KMS-11 (cell line): Measurements from ENCODE around the gene PEAK3.

ENCODE experiments used
- H2AFZ ChIP-seq: fragments of 200-600 bp; sonication (generic); 2 replicates; pipeline ENCODE4 v1.6.1; 2016; ENCODE audit warnings: antibody characterized with exemption, mixed run types, low read depth
- H3K27ac ChIP-seq: fragments of 200-600 bp; sonication (generic); 2 replicates; pipeline ENCODE4 v1.6.1; 2016; ENCODE audit warnings: mild to moderate bottlenecking, mixed run types
- H3K27me3 ChIP-seq: fragments of 200-600 bp; sonication (generic); 2 replicates; pipeline ENCODE4 v1.6.1; 2017; ENCODE audit warnings: mild to moderate bottlenecking, low read depth, mixed run types, moderate library complexity; ENCODE audit not compliant: insufficient read depth
- H3K36me3 ChIP-seq: fragments of 200-600 bp; sonication (generic); 2 replicates; pipeline ENCODE4 v1.6.1; 2017; ENCODE audit warnings: mild to moderate bottlenecking, mixed run types; ENCODE audit not compliant: insufficient read depth
- H3K4me1 ChIP-seq: fragments of 200-600 bp; sonication (generic); 2 replicates; pipeline ENCODE4 v1.6.1; 2016; ENCODE audit warnings: mild to moderate bottlenecking, low read depth, mixed run types; ENCODE audit not compliant: poor library complexity, severe bottlenecking
- H3K4me2 ChIP-seq: fragments of 200-600 bp; sonication (generic); 2 replicates; pipeline ENCODE4 v1.7.0; 2016; ENCODE audit warnings: mild to moderate bottlenecking, mixed run types
- H3K4me3 ChIP-seq: fragments of 200-600 bp; sonication (generic); IDR thresholded peaks from 2 replicates; pipeline ENCODE4 v1.6.1; 2017; ENCODE audit warnings: low read depth, low read length, mixed read lengths; ENCODE audit not compliant: insufficient read depth
- H3K79me2 ChIP-seq: fragments of 200-600 bp; sonication (generic); 2 replicates; pipeline ENCODE4 v1.6.1; 2016; ENCODE audit warnings: low read depth, mixed run types; ENCODE audit not compliant: insufficient read depth
- H3K9ac ChIP-seq: fragments of 200-600 bp; sonication (generic); 2 replicates; pipeline ENCODE4 v1.6.1; 2016; ENCODE audit warnings: mild to moderate bottlenecking, mixed run types
- H4K20me1 ChIP-seq: fragments of 200-600 bp; sonication (generic); 2 replicates; pipeline ENCODE4 v1.6.1; 2016; ENCODE audit warnings: mild to moderate bottlenecking, mixed run types; ENCODE audit not compliant: insufficient read depth
- TF ChIP-seq, protein P1 (sequence below): fragments of 200-600 bp; sonication (generic); conservative IDR thresholded peaks from 2 replicates; pipeline ENCODE4 v1.6.1; 2017; ENCODE audit warnings: low read depth, mild to moderate bottlenecking, antibody characterized with exemption, low read length, moderate library complexity, mixed read lengths

The PEAK3 gene

DNA sequence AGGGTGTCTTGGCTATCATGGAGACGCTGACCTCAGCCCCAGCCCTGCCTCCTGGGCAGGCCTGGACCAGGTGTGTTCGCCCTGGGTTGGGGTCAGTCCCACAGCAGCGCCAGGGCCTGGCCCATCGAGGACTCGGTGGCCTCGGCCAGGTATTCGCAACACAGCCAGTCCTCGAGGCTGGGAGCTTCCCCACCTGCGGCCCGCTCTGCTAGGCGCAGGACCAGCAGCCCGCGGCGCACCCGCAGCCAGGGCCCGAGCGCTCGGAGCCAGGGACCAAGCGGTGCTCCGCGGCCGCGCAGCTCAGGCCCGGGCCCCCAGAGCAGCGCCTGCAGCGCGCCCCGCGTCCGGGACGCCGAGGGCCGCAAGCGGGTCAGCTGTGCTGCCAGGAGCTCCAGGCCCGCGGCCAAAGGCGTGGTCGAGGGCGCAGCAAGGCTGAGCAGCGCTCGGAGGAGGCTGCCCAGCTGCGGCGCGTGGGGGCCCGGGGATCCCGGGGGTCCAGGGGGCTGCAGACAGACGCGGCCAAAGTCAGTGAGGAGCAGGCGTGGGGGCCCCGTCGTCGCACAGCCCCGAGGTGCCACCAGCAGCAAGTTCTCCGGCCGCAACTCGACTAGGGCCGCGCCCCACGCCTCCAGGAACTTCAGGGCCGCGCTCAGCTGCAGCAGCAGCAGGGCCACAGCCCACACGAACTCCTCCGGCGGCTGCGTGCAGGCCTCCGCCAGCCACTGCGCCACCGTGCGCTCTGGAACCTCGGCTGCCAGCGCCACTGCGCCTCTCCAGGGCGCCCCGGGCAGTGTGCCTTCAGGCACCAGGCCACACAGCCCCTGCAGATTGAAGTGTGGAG is 6.2 kb downstream of the PEAK3 start:
- Histone ChIP-seq H4K20me1 (peaks cover 12% of the 10 kb centered on the region; the same call in 1 of the 2 replicates), H3K36me3 (peaks cover 3% of the 10 kb centered on the region; the same call in 1 of the 2 replicates), H3K9ac (no peak overlapping the region), H3K27ac (no peak overlapping the region), H3K4me2 (no peak overlapping the region), H3K4me3 (no peak overlapping the region), H3K27me3 (no peaks in the 10 kb centered on the region), H3K79me2 (peaks cover 36% of the 10 kb centered on the region), H3K4me1 (peaks cover 6% of the 10 kb centered on the region), H2AFZ (no peak overlapping the region)
- TF ChIP-seq, protein P1, sequence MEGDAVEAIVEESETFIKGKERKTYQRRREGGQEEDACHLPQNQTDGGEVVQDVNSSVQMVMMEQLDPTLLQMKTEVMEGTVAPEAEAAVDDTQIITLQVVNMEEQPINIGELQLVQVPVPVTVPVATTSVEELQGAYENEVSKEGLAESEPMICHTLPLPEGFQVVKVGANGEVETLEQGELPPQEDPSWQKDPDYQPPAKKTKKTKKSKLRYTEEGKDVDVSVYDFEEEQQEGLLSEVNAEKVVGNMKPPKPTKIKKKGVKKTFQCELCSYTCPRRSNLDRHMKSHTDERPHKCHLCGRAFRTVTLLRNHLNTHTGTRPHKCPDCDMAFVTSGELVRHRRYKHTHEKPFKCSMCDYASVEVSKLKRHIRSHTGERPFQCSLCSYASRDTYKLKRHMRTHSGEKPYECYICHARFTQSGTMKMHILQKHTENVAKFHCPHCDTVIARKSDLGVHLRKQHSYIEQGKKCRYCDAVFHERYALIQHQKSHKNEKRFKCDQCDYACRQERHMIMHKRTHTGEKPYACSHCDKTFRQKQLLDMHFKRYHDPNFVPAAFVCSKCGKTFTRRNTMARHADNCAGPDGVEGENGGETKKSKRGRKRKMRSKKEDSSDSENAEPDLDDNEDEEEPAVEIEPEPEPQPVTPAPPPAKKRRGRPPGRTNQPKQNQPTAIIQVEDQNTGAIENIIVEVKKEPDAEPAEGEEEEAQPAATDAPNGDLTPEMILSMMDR = no peak

DNA sequence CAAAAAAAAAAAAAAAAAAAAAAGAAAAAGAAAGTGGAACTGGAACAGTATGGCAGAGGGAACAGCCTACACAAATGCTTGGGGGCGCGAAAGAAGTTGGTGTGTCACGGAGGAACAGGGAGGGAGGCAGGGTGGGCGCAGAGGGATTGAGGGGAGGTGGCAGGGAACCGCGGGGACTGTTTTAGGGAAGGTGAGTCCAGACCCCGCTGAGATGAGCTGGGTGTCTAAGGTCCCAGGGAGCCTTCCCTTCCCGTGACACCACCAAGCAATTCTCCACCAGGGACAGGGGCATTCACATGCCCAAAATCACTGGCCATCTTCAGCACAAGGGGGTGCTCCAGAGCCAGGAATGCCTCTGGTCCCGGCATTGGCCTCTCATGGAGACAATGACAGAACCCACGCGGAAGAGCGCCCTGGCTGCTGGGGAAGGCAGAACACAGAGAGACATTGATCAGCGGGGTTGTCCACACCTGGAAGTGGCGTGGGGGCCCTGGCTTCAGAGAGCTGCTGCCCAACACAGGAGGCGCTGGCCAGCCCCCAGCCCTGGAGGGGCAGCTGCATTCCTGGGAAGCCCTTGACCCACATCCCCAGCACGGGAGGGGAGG is 6.9 kb downstream of the PEAK3 start:
- Histone ChIP-seq H4K20me1 (peaks cover 12% of the 10 kb centered on the region; the same call in 1 of the 2 replicates), H3K27me3 (no peaks in the 10 kb centered on the region), H3K4me1 (peaks cover 6% of the 10 kb centered on the region), H2AFZ (no peak overlapping the region), H3K4me2 (no peak overlapping the region), H3K4me3 (no peak overlapping the region), H3K9ac (no peak overlapping the region), H3K27ac (no peak overlapping the region), H3K79me2 (peaks cover 42% of the 10 kb centered on the region), H3K36me3 (peaks cover 3% of the 10 kb centered on the region; the same call in 1 of the 2 replicates)
- TF ChIP-seq, protein P1 = no peak; the same call in 1 of the 2 replicates

DNA sequence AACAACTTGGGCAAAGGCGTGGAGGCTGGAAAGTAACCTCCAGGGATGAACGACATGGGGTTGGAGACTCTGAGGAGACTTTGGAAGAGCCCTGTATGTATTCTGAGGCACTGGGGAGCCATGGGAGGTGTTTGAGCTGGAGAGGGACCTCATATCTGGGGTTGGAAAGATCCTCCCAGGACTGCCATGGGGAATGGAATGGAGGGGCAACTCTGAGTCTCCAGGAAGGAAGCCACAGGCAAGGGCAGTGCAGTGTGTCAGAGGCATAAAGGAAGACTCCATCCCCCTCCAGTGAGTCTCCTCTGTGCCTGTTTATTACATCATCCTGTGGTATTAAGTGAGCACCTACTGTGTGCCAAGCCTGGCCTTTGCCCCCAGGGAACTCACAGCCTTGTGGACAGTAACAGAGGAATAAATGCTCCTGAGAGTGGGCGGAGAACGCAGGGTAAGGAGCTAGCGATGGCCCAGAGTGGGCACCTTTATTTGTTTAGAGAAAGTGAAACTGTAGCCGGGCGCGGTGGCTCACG is 7.7 kb downstream of the PEAK3 start:
- H3K4me2 ChIP-seq = no peak overlapping the region
- H3K27me3 ChIP-seq = no peaks in the 10 kb centered on the region
- TF ChIP-seq, protein P1 = no peak
- peaks cover 12% of the 10 kb centered on the region; the same call in 1 of the 2 replicates for H4K20me1 ChIP-seq
- peaks cover 6% of the 10 kb centered on the region for H3K4me1 ChIP-seq
- no peak overlapping the region for H3K27ac ChIP-seq
- no peak overlapping the region for H2AFZ ChIP-seq
- H3K4me3 ChIP-seq = no peak overlapping the region
- H3K9ac ChIP-seq = no peak overlapping the region
- peaks cover 3% of the 10 kb centered on the region; the same call in 1 of the 2 replicates for H3K36me3 ChIP-seq
- H3K79me2 ChIP-seq = peaks cover 49% of the 10 kb centered on the region

DNA sequence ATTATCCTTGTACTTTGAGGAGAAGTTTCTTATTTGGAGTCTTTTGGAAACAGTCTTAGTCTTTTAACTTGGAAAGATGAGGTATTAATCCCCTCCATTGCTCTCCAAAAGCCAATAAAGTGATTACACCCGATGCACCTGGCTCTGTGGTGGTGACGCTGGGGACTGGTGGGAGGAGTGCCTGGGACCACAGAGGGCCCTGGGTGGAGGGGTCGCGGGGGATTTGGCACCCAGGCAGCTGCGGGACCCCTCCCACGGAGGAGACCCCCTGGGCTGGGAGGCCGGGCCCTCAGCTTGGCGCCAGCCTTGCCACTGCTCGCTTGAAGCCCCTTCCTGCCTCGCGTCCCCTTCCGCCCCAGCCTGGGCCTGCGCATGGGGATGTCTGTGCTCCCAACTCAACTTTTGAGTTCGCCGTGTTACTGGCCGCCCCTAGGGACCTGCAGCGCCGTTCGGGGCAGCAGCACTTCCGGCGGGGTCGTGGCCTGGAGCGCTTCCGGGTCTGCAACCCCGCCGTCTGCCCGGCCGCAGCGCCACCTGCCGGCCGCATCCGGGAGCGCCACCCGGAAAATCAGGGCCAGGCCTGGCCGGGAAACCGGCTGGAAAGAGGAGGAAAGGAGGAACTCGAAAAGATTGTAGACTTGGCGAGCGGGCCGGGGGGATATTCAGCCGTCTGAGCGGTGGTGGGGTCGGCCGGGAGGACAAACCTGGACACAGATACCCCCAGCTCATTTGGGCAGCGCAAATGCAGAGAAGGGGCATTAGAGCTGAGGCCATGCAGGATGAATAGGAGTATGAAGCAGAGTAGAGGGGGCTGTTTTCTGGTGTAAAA is 8.4 kb downstream of the PEAK3 start:
- Histone ChIP-seq H3K36me3 (peaks cover 3% of the 10 kb centered on the region; the same call in 1 of the 2 replicates), H3K27me3 (no peaks in the 10 kb centered on the region), H2AFZ (no peak overlapping the region), H3K27ac (no peak overlapping the region), H3K4me2 (no peak overlapping the region), H4K20me1 (peaks cover 12% of the 10 kb centered on the region; the same call in 1 of the 2 replicates), H3K9ac (no peak overlapping the region), H3K79me2 (peaks cover 49% of the 10 kb centered on the region), H3K4me3 (no peak overlapping the region), H3K4me1 (peaks cover 8% of the 10 kb centered on the region)
- TF ChIP-seq, protein P1 = no peak
